ENCODE results near the gene MXRA7.
A peak's percentile ranks its signal among the peaks of the same experiment; 100 is the strongest.

Gene MXRA7

DNA sequence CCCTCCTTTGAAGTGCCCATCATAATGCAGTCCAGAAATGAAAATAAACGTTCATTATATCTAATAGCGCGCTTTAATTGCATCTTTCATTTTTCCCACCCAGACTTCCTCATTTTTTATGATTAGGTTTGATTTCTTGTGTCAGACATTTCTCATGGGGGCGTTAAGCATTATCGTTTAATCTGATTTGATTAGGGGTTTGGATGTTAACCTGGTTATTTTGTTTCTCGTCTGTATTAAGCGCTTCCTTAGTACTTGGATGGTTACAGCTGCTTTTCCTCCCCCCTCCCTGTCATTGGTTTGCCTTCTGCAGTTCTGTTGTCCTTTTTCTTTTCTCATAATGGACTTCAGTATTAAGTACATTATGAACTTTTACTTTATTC, 27.7 kb upstream of the MXRA7 start:
- TF ChIP-seq, protein P1, sequence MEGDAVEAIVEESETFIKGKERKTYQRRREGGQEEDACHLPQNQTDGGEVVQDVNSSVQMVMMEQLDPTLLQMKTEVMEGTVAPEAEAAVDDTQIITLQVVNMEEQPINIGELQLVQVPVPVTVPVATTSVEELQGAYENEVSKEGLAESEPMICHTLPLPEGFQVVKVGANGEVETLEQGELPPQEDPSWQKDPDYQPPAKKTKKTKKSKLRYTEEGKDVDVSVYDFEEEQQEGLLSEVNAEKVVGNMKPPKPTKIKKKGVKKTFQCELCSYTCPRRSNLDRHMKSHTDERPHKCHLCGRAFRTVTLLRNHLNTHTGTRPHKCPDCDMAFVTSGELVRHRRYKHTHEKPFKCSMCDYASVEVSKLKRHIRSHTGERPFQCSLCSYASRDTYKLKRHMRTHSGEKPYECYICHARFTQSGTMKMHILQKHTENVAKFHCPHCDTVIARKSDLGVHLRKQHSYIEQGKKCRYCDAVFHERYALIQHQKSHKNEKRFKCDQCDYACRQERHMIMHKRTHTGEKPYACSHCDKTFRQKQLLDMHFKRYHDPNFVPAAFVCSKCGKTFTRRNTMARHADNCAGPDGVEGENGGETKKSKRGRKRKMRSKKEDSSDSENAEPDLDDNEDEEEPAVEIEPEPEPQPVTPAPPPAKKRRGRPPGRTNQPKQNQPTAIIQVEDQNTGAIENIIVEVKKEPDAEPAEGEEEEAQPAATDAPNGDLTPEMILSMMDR (IDR thresholded peaks at IDR 0.05; ENCODE audit: insufficient read depth, low read length, poor library complexity, severe bottlenecking) = no peak
- no peak for TF ChIP-seq EZH2phosphoT487 (conservative IDR thresholded peaks at IDR 0.05; ENCODE audit: low read length)
- H3K9me2 ChIP-seq (replicated peaks; ENCODE audit: insufficient read depth, low read length) = no peaks in the 10 kb centered on the region
- peaks cover 37% of the 10 kb centered on the region for H3K36me3 ChIP-seq (ENCODE audit: low read length)
- peak overlapping the region; percentile 29 for H2AFZ ChIP-seq (ENCODE audit: low read depth, low read length, severe bottlenecking)
- H3F3A ChIP-seq (ENCODE audit: insufficient read depth) = peaks cover 28% of the 10 kb centered on the region
- H3K27ac ChIP-seq (ENCODE audit: low read depth, low read length) = peak overlapping the region; percentile 90; the same call in 1 of the 2 replicates
- peak overlapping the region; percentile 79 for H3K9ac ChIP-seq (ENCODE audit: low read length)
- peak overlapping the region; percentile 91 for H3K4me3 ChIP-seq (ENCODE audit: insufficient read depth, low read length, poor library complexity, severe bottlenecking)
- no peaks in the 10 kb centered on the region for H3K27me3 ChIP-seq (ENCODE audit: low read length)
- no peaks in the 10 kb centered on the region for H3K9me3 ChIP-seq (ENCODE audit: insufficient read depth, low read length)
- peak overlapping the region; percentile 81 for H3K4me2 ChIP-seq (ENCODE audit: low read depth, low read length, poor library complexity, severe bottlenecking)
- peaks cover 54% of the 10 kb centered on the region for H3K79me2 ChIP-seq (ENCODE audit: insufficient read depth, low read length)
- peaks cover 18% of the 10 kb centered on the region for H4K20me1 ChIP-seq (ENCODE audit: low read depth, low read length)

DNA sequence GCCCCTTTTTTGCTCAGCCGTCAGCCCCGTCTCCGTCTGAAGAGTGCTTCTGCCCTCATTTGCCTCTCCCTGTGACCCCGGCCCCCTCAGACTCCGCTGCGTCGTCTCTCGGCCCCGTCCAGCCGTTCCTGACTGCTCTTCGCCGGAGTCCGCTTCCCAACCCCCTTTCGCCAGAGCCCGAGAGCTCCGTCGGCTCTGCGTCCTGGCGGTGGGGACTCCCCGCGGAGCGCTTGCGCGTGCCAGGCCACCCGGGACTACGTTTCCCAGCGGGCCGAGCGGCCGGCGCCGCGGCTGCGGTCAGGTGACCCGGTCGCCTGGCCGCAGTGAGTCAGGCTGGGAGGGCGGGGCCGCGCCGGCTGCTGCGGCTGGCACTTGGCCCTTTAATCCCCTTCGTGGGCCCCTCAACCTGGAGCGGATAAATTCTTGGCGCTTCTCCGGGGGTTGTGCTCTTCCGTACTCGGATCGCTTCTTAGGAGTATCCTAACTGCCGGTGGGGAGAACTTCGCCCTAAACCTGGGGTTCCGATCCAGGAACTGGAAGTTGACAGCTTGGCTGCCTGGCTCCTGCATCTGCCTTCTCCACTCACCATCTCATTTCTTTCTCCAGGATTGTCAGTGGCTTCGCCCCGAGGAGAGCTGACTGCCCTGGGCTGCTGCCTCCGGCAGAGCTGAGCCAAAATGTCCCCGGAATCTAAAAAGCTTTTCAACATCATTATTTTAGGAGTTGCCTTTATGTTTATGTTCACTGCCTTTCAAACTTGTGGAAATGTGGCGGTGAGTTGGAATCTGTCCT, 27.1 kb upstream of the MXRA7 start, which contains the start of gene MFSD11:
TSS of gene MFSD11 (plus strand) at position 444 of the 792 bp plus-strand sequence. CDS start at position 678, 234 bp downstream.
- Histone ChIP-seq H2AFZ (ENCODE audit: low read depth, low read length, severe bottlenecking) (peak within 1 kb of the TSS; percentile 77), H3K9me2 (replicated peaks; ENCODE audit: insufficient read depth, low read length) (no peaks in the 10 kb centered on the region), H3K36me3 (ENCODE audit: low read length) (peaks cover 43% of the 10 kb centered on the region), H3K4me3 (ENCODE audit: insufficient read depth, low read length, poor library complexity, severe bottlenecking) (peak within 1 kb of the TSS; percentile 99), H4K20me1 (ENCODE audit: low read depth, low read length) (peaks cover 19% of the 10 kb centered on the region), H3K9me3 (ENCODE audit: insufficient read depth, low read length) (no peaks in the 10 kb centered on the region), H3K27me3 (ENCODE audit: low read length) (no peaks in the 10 kb centered on the region), H3K27ac (ENCODE audit: low read depth, low read length) (peak within 1 kb of the TSS; percentile 94), H3K4me2 (ENCODE audit: low read depth, low read length, poor library complexity, severe bottlenecking) (peak within 1 kb of the TSS; percentile 98), H3K79me2 (ENCODE audit: insufficient read depth, low read length) (peaks cover 60% of the 10 kb centered on the region), H3K9ac (ENCODE audit: low read length) (peak within 1 kb of the TSS; percentile 100), H3F3A (ENCODE audit: insufficient read depth) (peaks cover 34% of the 10 kb centered on the region)
- TF ChIP-seq, protein P1 (IDR thresholded peaks at IDR 0.05; ENCODE audit: insufficient read depth, low read length, poor library complexity, severe bottlenecking) = no peak
- no peak for TF ChIP-seq EZH2phosphoT487 (conservative IDR thresholded peaks at IDR 0.05; ENCODE audit: low read length)

DNA sequence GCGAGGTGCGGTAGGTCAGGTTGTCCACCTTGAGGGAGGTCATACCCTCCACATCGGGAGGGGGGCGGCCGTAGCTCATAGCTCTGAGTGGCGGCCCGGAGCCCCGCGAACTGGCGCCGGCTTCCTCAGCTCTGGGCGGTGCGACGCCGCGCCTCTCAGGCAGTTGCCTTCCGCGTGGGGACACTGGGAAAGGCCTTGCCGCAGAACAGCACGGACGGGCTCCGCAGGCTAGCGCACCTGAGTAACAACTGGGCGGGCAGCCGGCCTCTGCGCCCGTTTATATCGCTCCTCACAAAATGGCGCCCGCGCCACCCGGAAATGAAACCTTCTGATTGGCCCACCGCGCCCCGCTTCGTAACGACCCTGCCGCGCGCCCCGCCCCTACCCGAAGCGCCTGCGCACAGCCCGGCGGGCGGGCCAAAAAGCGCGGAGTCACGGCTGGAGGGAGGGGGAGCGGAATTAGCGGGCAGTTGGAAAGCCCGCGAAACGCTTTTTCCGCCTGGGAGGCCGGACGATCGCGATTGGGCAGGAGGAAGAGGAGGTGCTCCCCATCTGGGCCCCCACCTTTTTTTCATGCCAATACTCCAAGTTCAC, 26.4 kb upstream of the MXRA7 start, which contains the start of gene SRSF2:
TSS of gene SRSF2 (minus strand) at position 250 of the 594 bp plus-strand sequence. CDS start at position 79, 171 bp downstream.
- Histone ChIP-seq H3F3A (ENCODE audit: insufficient read depth) (peaks cover 41% of the 10 kb centered on the region), H3K9me3 (ENCODE audit: insufficient read depth, low read length) (no peaks in the 10 kb centered on the region), H3K27ac (ENCODE audit: low read depth, low read length) (peak within 1 kb of the TSS; percentile 94), H3K9ac (ENCODE audit: low read length) (peak within 1 kb of the TSS; percentile 100), H2AFZ (ENCODE audit: low read depth, low read length, severe bottlenecking) (peak within 1 kb of the TSS; percentile 77), H3K9me2 (replicated peaks; ENCODE audit: insufficient read depth, low read length) (no peaks in the 10 kb centered on the region), H3K4me2 (ENCODE audit: low read depth, low read length, poor library complexity, severe bottlenecking) (peak within 1 kb of the TSS; percentile 98), H3K4me3 (ENCODE audit: insufficient read depth, low read length, poor library complexity, severe bottlenecking) (peak within 1 kb of the TSS; percentile 99), H4K20me1 (ENCODE audit: low read depth, low read length) (peaks cover 19% of the 10 kb centered on the region), H3K27me3 (ENCODE audit: low read length) (no peaks in the 10 kb centered on the region), H3K79me2 (ENCODE audit: insufficient read depth, low read length) (peaks cover 66% of the 10 kb centered on the region), H3K36me3 (ENCODE audit: low read length) (peaks cover 48% of the 10 kb centered on the region)
- TF ChIP-seq, protein P1 (IDR thresholded peaks at IDR 0.05; ENCODE audit: insufficient read depth, low read length, poor library complexity, severe bottlenecking) = no peak
- TF ChIP-seq EZH2phosphoT487 (conservative IDR thresholded peaks at IDR 0.05; ENCODE audit: low read length) = no peak
